Measurements from ENCODE around the gene PACSIN1.
"Not testable (repeated sequence)": the region's sequence is repeated elsewhere in the genome, so short reads cannot be mapped to it uniquely, and the experiment has no call there.

PACSIN1 gene

DNA sequence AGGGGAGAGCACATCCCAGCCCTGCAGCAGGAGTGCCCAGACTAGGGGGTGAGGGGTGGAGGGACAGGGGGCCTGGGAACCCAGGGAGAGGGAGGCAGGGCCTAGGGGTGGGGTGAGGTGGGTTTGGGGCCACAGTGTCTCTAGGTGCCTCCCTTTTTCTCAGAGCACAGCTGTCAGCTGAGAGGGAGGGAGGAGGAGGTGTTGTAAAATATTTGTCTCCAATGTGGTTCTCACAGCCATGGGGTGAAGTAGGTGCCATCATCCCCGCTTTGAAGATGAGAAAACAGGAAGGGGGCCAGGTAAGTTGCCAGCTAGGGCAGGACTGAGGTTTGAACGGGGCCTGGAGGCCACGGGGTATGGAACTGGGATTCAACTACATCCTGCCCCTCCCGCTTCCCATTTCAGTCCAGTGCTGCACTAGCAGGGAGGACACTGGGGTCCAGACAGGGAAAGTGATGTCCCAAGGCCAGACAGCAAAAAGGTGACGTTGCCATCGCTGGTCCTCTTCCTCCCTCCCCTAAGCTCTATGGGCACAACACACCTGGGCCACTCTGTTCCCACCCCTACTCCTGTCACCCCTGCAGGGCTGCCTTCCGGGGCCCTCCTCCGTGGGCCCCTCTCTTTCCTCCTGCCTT is 20.3 kb downstream of the PACSIN1 start:
- peak in 1 of 2 donors; percentile 26 for DNase-seq

DNA sequence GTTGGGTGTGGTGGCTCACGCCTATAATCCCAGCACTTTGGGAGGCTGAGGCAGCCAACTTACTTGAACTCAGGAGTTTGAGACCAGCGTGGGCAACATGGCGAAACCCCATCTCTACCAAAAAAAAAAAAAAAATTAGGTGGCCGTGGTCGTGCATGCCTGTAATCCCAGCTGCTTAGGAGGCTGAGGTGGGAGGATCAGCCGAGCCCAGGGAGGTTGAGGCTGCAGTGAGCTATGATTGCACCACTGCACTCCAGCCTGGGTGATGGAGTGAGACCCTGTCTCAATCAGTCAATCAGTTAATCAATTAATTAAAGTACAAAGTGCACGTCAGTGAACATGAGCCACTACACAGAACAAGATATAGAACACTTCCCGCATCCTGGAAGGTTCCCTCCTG is 21.0 kb downstream of the PACSIN1 start:
- not testable (repeated sequence) for DNase-seq

DNA sequence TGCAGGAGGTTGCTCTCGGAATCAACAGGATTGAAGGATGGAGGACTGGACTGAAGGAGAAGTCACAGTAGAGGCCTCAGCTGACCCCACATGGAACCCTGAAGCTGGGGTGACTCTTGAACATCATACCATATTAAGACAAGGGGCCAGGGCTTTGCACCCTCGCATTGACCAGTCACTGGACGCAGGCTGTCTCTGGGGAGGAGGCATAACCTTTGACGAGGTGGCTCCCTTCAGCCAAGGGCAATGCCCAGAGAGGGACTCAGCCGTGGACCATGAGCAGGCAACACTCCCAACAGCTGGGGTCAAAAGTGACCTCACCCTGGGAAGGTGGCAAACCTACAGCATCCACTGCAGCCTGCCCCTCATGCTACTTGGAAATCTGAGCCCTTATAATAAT is 21.7 kb downstream of the PACSIN1 start:
- no peak for DNase-seq

DNA sequence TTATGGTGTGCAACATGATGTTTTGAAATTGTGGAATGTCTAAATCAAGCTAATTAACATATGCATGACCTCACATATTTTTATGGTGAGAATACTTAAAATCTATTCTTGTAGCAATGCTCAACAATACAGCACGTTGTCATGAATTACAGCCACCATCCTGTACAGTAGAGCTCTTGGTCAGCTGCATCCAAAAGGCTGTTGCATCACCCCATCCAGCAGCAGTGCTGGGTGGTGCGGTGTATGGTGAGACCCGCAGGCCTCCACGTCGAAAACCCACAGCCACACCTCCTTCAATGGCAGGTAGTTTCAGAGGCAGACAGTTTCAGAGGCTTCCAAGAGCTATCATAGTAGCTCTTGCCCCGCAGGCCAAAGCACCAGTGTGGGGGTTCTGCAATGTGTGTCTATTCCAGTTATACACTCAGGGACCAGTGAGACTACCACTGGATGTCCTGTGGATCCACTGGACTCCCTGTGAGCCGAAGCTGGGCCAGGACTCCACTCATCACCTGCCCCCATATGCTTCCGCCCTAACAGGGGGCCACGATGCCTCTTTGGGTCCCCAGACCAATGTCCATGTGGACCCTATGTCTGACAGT is 23.4 kb downstream of the PACSIN1 start:
- no peak for DNase-seq

DNA sequence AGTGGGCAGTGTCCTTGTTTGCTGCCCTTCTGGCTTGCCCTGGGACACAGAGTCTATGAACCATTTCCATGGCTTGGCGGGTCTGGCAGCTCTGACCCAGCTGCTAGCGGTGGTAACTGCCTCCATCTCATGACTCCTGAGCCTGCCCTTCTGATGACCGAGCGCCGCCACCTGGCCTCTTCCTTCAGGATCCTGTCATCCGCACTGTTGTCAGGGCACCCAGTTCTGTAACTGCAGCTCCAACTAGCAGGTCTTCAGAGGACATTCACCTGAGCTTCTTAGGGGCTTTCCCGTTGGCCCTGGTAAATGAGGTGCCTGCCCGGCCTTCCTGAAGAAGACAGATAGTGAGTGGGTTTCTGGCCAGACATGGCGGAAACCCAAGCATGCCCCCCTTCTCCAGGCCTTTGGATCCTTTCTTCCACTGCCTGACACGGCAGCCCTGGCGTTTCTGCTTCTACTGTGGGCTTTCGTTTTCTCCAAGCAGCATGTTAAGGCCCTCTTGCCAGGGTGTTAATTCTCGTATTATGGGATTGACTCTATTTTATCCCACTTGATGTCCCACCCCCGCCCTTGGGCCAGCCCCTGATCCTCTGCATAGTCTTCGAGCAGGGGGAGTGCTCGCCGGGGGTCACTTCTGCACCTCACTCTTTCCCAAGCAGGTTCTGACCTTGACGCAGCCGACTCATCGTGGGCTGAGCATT is 24.7 kb downstream of the PACSIN1 start:
- DNase-seq, result no peak

DNA sequence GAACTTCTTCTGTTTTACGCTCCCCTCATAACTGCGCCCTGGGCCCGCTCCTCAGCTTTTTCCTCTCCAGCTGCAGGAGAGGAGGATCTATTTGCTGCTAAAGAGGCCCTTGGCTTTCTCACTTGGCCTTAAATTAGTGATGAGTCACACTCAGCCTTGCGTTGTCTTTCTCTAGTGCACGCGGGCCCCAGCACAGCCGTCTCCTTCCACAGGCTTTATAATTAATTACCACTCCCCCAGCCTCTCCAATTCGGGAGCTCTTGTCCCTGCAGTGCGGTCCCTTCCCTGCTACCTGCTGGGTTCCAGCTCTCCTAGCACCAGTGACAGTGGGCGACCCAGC is 25.2 kb downstream of the PACSIN1 start:
- no peak for DNase-seq

DNA sequence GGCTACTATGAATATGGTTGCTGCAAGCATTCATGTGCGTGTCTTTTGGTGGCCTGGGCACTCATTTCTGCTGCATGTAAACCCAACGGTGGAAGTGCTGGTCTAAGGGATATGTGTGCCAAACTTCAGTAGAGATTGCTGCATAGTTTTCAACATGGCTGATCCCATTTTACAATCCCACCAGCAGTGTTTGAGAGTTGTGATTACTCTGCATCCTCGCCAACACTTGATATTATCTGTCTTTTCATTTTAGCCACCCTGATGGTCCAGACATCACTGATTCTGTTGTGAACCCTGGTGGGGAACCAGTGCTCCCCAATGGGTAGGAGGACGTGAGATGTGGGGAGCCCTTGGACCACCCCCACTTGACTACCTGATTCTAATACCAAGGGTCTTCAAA is 27.5 kb downstream of the PACSIN1 start:
- no peak for DNase-seq

DNA sequence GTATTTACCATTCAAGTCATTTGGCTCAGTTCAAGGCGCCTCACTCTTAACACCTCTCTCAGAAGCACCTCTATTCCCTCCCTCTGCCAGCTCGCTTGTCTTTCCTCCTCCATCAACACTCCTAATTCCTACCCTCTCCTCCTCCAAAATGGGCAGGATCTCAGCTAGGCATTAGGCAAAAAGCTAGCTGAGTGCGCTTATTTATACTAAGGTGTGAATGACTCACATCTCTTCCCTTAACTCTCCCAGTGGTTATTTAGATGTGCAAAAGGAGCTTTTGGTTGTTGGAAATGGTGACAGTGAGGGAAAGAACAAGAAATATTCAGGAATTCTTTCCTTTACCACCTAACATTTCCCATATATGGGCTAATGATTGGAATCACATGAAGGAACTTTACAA is 29.1 kb downstream of the PACSIN1 start:
- DNase-seq, result no peak

DNA sequence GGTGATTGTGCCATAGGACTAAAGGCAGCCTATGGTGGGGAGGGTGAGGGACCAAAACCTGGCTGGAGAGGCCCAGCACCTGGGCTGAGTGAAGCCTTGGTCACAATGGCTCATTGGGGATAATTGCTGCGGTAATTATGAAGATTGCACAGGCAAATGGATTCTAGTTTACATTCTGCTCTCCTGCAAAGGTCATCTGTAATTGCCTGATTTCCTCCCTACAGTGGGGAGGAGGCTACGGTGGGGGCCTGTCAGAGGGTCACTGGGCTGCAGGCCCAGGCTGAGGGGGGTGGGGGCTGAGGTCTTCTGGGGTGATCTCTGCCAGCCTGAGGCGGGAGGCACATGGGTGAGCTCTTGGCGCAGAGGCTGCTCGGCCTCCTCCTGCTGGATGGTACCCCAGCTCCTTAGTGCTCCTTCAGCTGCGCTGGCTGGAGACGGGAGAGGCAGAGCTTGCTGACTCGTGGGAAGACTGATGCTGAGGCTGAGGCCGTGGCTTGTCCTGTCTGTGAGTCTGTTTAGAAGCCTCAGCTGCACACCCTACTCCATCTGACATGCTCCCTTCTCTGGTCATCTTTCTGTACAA is 30.3 kb downstream of the PACSIN1 start:
- no peak for DNase-seq

DNA sequence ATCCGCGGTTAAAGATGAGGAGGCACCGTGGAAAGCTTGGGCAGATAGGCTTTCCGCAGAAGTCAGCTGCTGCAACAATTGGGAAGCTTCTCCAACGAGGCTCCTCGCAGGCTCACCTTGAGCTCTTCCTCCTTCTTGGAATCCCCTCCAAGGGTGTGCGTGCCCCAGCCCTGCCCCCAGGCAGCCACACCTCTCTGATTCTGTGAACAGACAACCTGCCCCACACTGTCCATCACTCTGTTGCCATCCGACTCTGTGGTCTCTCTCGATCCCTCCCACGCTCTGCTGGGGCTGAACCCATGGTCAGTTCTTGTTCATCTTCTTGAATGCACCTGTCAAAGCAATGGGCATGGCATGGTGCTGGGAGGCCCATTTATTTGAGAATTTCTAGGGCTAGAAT is 31.5 kb downstream of the PACSIN1 start:
- DNase-seq, result no peak

DNA sequence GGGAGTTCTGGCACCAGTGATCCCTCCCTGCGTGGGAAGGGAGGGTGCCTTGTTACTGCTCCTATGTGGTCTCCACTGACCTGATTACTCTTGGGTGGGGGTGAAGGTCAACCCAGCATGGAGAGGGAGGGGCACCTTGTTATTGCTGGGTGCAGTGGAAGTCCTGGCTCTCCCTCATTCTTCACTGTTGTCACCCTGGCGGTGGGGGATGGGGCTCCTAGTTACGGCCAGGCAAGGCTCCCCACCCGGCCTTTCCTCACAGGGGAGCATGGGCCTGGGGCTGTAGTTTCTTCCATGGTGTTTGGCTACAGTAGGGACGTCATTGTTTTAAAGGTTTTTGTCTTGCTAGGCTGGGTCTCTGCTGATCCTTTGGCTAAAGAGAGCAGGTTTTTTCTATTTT is 40.8 kb downstream of the PACSIN1 start:
- DNase-seq, result no peak

DNA sequence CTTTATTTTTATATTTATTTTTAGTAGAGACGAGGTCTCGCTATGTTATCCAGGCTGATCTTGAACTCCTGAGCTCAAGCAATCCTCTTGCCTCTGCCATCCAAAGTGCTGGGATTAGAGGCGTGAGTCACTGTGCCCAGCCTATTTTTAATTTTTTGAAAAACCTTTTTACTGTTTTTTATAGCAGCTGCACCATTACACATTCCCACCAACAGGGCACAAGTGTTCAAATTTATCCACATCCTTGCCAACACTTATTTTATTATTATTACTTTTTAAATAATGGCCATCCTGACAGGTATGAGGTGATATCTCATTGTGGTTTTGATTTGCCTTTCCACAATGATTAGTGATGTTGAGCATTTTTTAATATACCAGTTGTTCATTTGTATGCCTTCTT is 42.5 kb downstream of the PACSIN1 start:
- DNase-seq, result no peak

DNA sequence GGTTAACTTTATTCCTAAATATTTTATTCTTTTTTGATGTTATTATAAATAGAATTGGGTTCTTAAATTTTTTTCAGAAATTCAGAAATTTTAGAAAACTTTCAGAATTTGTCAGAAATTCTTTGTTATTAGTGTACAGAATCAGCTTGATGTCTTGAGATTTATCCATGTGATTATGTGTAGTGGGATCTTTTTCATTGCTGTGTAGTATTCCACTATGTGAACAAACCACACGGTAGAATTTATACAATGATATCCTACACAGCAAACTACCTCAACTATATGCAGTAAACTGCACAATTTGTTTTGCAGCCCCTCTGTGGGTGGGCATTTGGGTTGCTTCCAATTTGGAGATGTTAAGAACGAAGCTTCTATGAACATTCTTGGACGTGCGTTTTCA is 43.9 kb downstream of the PACSIN1 start:
- no peak for DNase-seq

DNA sequence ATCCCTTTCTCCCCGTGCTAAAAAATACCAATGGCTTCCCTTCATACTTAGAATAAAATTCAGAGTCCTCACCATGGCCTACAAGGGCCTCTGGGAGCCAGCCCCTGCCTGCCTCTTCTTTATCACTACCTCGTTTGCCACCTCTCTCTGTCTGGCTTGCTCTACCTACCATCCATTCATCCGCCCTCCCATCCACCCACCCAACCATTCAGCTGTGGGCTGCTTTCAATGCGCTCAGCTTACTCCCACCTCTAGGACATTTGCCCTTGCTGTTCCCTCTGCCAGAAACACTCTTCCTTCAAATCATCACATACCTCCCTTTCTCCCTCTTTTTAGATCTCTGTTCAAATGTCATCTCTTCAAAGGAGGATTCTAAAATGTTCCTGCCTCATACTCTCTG is 44.4 kb downstream of the PACSIN1 start:
- DNase-seq, result no peak

DNA sequence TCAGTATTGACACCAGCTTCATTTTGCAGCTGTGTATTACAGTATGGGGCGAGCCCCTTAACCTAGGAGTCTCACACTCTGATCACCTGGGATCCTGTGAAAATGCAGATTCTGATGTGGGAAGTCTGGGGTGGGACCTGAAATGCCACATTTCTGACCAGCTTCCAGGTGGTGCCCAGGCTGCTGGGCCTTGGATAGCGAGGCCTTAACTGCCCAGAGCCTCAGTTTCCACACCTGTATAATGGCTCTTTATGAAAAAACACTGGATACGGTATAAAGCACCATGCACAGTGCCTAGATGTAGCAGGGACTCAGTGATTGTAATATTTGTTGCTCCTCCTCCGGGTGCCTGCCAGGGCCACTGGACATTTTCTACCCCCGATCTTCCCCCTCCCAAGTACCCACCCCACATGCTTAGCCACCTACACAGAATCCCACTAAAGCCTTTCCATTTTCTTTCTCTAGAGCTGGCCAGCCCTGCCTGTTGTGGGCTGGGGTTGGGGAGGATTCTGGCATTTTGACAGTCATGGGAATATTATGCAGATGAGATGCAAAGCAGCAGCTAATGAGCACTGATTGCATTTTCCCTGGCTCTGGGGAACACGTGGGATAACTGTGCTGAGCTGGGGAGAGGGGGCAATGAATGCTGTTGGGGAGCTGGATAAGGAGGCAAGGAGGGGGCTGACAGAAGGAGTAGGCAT is 45.5 kb downstream of the PACSIN1 start:
- no peak for DNase-seq

DNA sequence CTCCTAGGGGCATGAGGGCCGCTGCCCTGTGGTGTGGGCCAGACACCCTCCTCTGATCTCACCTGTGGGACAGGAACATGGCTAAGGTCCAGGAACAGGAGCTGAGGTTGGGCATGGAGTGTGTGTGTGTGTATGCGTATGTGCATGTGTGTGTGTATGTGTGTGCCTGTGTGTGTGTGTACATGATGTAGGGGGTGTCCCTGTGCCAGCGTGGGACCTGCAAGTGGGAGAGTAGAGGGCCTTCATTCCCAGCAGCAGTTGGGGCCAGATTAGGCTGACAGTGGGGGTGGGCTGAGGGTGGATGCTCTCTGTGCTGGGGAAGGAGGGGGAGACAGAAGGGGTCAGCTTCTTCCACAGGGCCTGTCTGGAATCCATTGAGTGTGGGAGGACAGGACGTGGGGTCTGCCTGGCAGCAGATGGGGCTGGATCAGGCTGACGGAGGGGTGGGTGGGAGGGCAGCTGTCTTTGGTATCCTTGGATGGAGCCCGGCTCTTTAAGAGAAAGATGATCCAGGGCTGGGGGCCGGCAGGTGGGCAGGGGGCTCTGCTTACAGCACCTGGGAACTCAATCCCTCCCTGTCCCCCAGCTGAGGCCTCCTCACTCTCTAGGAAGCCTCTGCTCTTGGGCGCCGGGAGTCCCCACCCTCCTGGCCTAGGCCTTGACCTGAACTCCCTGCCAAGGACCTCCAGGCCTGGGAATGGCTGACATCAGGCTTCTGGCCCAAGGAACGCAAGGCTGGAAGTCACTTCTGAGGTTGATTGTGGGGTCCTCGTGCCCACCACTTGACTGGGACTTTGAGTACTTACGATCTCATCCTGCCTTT is 46.2 kb downstream of the PACSIN1 start:
- no peak for DNase-seq

DNA sequence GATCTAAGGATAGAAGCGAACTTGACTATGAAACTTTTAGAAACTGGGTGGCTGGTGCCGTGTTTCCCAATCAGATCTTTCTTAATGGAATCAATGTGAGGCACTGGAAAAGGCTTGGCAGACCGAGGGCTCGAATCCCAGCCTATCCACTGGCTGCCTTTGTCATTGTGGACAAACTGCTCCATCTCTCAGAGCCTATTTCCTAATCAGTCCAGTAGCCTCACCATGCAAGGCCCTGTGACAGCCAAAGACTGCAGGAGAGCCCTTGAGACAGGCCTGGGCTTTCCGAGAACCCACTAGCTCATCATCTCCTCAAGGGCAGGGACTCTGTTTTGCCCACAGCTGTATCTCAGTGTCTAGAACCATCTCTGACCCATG is 46.9 kb downstream of the PACSIN1 start:
- no peak for DNase-seq

DNA sequence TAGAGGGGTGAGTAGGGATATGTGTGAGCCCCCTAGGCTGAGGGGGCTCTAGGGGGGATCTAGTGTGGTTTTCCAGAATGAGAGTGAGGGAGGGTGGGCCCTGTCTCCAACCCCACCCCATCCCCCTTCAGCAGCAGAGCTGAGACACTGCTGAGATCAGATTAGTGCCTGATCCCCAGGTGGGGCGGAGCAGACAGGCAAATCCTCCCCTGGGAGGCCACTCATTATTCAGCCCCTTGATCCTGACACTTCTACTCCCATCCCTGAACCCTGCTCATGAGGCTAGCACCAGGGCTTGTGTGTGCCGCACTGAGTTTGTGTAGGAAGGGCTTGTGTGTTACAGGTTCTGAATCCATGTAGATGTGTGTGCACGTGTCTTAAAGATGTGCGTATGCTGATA is 47.8 kb downstream of the PACSIN1 start:
- no peak for DNase-seq

DNA sequence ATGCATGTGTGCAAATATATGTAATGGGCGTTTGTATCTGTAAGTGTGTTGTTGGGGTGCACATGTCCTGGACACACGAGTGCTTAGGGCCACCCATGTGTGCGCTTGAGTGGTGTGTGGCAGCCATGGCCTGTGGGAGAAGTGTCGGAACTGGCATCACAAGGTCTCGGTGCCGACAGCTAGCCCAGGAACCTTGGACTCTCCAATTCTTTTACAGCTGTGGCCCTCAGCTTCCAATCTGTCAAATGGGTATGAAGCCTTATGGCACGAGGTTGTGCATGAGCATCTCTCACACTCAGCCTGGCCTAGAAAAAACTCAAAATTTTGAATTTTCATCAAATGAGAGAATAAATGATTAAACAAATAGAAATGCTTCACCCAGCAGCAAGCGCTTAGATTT is 48.2 kb downstream of the PACSIN1 start:
- DNase-seq, result no peak

DNA sequence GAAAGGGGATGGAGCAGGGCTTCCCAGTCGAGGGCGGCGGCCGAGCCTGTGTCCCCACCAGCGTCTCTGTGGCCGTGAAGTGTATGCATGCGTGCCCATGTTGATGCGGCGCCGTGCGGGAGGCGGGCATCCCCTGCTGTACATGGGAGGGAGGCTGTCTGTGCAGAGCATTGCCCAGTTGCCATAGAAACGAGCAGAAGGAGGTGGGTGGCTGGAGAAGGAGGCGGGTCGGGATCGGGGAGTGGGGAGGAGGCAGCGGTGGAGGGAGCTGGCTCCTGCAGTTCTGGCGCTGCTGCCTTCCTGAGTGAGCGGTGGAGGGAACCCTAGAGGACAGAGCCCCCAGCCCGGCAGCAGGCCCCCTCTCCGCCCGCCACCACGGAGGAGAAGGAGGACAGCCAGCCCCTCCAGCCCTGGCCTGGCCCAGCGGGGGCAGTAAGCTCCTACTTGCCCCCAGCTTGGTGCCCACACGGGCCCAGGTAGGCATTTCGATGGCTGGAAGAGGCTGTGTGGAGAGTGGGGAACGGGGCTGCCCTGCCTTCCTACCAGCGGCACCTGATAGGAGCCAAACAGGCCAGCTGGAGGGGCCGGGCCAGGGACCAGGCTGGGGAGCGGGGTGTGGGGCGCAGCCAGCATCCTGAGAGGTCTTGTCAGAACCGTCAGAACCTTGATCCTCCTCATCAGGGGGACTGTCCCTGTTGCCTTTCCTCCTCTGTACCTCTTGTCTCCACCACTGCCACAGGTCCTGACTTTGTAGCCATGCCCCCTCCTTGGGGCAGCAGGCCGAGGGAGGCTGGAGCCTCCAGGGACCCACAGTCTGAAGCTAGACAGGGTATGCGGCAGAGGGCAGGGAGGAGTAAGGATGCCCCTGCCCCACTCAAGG is 49.0 kb downstream of the PACSIN1 start:
- DNase-seq, result no peak

DNA sequence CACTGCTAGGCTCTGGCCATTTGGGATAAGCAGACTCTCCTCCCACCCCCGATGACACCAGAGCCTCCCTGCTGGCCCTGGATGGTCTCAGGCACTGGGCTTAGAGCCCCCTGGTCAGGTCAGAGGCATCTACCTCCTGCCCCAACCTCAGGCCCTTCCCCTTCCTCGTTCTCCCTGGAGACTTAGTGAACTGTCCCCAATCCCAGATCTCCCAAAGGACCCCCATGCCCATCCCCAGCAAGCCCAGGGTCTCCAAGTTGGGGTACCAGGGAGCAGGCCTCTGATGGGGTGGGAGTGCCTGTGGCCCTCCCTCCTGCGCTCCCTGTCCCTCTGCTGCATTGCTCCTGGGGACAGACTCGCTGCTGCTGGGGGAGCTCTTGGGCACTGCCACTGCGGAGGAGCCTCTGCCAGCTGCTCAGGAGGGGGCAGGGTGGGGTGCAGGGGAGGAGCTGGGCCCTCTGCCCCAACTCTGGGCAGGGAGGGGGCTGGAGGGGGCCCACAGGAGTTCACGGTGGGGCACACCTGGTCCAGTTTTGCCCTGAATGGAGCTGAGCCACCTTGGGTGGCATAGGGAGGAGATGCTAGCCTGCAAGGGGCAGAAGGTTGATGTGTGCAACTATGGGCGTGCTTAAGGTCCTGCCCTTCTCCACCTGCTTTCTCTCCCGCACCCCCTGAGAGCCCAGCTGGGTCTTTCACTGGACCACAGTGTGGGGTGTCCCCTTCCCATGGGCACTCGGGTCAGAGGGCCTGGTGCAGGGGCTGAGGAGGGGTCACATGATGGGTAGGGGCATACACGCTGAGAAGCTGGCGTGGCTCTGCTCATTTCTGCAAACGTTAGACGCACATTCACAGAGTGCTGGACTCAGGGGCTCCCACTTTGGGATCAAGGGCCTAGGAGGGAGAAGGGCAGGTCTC is 49.9 kb downstream of the PACSIN1 start:
- DNase-seq, result no peak
